GM12865 (cell line): Measurements from ENCODE around the gene ERC2.

Experiments used
- DNase-seq: peaks from one replicate; pipeline ENCODE4 v3.0.0; 2010; ENCODE audit warnings: low read depth
- H3K4me3 ChIP-seq: 2 replicates; pipeline ENCODE4 v1.5.1; 2011; ENCODE audit warnings: mild to moderate bottlenecking, low read depth, low read length, control low read depth
- TF ChIP-seq, protein P1 (sequence below): IDR thresholded peaks from 2 replicates; pipeline ENCODE4 v1.5.1; 2011; ENCODE audit warnings: low read length, control low read depth, low read depth, inconsistent platforms; ENCODE audit not compliant: insufficient read depth; ENCODE audit errors: missing control alignments

ERC2 gene

DNA sequence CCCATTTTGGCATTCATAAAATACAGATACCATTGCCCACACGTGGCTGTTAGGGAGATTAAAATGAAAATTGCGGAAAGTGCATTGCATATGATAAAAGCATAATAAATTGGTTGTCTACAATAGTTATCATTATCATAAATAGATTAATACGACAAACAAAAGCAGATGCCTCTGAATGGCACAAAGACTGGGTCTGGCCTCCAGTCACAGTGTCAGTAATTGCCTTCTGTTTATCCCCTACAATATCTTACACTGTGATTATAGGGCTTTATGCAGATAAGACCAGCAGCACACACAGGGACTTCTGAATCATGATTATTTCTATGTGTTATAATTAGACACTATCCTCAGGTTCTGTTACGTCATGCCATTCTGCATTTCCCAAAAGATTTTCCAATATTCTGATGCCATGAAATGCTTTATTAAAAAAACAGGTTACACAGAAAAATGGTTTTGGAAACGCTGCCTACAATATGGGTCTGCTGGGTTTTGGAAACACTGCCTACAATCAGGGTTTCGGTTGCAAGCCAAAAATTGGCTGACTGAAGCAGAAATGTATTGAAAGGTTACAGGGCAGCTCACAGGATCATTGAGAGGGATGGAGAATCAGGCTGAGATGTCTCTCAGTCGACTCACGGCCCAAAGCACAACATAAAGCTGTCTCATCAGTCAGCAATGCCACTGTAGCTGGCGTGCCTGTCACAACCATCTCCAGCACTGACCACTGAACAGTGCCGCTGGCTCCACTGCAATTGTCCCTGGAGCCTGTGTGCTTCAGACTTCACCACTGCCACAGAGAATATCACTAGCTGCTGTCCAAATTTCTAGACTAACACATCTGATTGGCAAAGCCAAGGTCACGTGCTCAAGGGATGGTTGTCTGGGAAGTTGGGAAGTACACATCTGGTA lies 248.1 kb downstream of the ERC2 start:
- H3K4me3 ChIP-seq = no peak overlapping the region
- DNase-seq = no peak

GRCh38 chr3:56209982-56210751 lies 258.1 kb downstream of the ERC2 start:
- TF ChIP-seq, protein P1, sequence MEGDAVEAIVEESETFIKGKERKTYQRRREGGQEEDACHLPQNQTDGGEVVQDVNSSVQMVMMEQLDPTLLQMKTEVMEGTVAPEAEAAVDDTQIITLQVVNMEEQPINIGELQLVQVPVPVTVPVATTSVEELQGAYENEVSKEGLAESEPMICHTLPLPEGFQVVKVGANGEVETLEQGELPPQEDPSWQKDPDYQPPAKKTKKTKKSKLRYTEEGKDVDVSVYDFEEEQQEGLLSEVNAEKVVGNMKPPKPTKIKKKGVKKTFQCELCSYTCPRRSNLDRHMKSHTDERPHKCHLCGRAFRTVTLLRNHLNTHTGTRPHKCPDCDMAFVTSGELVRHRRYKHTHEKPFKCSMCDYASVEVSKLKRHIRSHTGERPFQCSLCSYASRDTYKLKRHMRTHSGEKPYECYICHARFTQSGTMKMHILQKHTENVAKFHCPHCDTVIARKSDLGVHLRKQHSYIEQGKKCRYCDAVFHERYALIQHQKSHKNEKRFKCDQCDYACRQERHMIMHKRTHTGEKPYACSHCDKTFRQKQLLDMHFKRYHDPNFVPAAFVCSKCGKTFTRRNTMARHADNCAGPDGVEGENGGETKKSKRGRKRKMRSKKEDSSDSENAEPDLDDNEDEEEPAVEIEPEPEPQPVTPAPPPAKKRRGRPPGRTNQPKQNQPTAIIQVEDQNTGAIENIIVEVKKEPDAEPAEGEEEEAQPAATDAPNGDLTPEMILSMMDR = no peak
- DNase-seq = no peak
- no peak overlapping the region for H3K4me3 ChIP-seq

More for the DNA sequence above, 248.1 kb downstream of the ERC2 start:
- TF ChIP-seq, protein P1 = no peak

DNA sequence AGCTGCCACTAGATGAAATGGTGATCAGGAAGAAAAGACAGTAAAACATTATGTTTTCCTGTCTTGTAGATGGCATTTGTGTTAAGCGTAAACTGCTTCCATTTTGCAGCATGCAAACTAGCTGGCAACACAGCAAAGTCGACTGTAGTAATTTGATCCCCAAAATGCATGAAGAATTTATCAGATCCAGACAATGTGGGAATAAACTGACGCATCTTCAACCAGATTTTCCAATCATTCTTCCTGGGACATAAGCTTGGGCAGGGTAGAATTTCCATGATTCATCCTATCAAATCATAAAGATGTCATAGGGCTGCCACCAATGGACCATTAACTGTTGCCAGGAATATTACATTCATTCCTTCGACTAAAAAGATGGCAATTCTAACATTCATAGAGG lies 260.3 kb downstream of the ERC2 start:
- no peak for DNase-seq
- no peak overlapping the region for H3K4me3 ChIP-seq
- TF ChIP-seq, protein P1 = no peak

DNA sequence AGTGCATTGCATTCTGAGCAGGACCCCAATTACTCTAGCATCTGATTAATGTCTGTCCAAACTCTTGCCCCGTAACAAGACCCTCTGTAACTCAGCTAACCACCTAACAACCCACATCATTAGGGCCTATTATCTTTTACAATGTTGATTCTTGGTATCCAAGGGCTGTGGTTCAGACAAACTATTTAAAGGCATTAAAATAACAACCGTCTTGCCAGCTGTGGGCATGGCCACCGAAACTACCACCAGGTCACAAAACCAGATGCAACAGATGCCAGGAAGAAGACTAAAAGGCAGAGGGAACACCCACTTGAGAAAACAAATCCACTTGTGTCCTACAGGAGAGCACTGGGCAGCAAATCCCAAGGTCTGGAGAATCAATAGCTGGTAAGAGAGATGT lies 262.9 kb downstream of the ERC2 start:
- DNase-seq = no peak
- TF ChIP-seq, protein P1 = no peak
- H3K4me3 ChIP-seq = no peak overlapping the region

DNA sequence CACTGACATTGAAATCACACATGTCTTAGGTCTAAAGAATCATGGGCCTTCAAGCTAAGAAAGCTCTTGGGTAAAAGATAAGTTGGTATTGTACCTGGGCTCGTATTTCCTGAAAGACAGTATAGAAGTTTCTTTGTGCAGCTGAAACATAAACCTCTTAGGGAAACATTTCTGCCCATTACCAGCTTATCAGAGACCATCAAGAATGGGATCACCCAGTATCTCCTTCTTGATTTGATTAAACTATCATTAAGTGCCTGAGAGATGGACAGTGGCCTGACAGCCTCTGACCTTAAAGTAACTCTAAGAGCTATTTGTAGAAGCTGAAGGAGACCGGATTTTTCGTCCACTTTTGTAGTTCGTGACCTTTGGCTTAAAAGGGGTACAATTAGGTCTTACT lies 265.3 kb downstream of the ERC2 start:
- no peak for DNase-seq
- no peak overlapping the region for H3K4me3 ChIP-seq
- TF ChIP-seq, protein P1 = no peak

GRCh38 chr3:56201407-56201806 lies 266.9 kb downstream of the ERC2 start:
- DNase-seq = no peak
- TF ChIP-seq, protein P1 = no peak
- no peak overlapping the region for H3K4me3 ChIP-seq
